ENCODE results near the gene AKR1A1. TPM values are rescaled to one million over a fixed set of nuclear protein-coding genes. Genes with fewer than 3 reads are reported as not detected.

Gene AKR1A1
- total RNA-seq, 1 experiment from 2014 or later, result 142 TPM

DNA sequence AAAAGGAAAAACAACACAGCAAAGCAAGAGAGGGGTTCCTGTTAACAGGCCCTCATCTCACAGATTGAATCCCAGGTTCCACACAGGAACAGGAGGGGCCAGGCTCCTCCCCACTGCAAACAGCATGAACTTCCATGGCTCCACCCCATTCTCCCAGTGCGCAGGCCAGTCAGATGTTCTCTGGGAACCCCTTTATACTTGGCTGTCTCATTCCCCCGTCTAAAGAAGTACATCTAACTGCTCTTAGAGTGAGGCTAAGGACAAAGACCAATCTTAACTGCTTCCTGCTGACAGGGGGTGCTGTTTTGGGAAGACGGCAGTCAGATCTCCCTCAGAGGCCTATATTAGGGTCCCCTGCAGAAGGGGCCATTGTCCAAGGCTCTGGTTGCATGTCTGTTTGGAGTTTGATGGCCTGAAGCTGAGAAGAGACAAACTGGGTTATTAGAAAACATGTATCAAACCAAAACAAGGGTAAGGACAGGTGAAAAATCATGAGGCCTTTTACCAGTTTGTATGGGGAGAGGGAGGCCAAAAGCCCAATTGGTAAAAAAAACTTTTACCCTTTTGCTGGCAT lies 22.7 kb downstream of the AKR1A1 start:
- ChIA-PET CTCF (no interaction called here), POLR2A (no interaction called here)
- Histone ChIP-seq H3K4me1 (ENCODE audit: control insufficient read depth, insufficient read depth, low read length) (no peaks in the 10 kb centered on the region), H3K9me3 (ENCODE audit: control insufficient read depth, insufficient read depth, low read depth, low read length) (no peaks in the 10 kb centered on the region), H3K4me3 (ENCODE audit: low read depth in 2 of 2, low read length in 2 of 2) (no peak overlapping the region), H3K27ac (ENCODE audit: low read length) (no peak overlapping the region), H3K27me3 (ENCODE audit: control insufficient read depth, insufficient read depth, low read length) (no peaks in the 10 kb centered on the region), H3K36me3 (ENCODE audit: control insufficient read depth, insufficient read depth, low read length) (peaks cover 5% of the 10 kb centered on the region; the same call in 1 of the 2 replicates)
- no peak for DNase-seq (ENCODE audit: low read depth, low spot score)
- TF ChIP-seq, protein P1, sequence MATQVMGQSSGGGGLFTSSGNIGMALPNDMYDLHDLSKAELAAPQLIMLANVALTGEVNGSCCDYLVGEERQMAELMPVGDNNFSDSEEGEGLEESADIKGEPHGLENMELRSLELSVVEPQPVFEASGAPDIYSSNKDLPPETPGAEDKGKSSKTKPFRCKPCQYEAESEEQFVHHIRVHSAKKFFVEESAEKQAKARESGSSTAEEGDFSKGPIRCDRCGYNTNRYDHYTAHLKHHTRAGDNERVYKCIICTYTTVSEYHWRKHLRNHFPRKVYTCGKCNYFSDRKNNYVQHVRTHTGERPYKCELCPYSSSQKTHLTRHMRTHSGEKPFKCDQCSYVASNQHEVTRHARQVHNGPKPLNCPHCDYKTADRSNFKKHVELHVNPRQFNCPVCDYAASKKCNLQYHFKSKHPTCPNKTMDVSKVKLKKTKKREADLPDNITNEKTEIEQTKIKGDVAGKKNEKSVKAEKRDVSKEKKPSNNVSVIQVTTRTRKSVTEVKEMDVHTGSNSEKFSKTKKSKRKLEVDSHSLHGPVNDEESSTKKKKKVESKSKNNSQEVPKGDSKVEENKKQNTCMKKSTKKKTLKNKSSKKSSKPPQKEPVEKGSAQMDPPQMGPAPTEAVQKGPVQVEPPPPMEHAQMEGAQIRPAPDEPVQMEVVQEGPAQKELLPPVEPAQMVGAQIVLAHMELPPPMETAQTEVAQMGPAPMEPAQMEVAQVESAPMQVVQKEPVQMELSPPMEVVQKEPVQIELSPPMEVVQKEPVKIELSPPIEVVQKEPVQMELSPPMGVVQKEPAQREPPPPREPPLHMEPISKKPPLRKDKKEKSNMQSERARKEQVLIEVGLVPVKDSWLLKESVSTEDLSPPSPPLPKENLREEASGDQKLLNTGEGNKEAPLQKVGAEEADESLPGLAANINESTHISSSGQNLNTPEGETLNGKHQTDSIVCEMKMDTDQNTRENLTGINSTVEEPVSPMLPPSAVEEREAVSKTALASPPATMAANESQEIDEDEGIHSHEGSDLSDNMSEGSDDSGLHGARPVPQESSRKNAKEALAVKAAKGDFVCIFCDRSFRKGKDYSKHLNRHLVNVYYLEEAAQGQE (IDR thresholded peaks at IDR 0.05; ENCODE audit: insufficient read depth in 1 of 2, low read depth in 2 of 2, low read length in 1 of 2), result no peak
- TF ChIP-seq SIN3A (IDR thresholded peaks at IDR 0.05; ENCODE audit: borderline replicate concordance, insufficient read depth, low read depth, low read length), result no peak
- no peak for TF ChIP-seq POLR2AphosphoS5 (IDR thresholded peaks at IDR 0.05; ENCODE audit: low read depth, low read length)
- no peak for TF ChIP-seq TCF7L2 (IDR thresholded peaks at IDR 0.05; ENCODE audit: low read depth, low read length)
- TF ChIP-seq, protein P2, sequence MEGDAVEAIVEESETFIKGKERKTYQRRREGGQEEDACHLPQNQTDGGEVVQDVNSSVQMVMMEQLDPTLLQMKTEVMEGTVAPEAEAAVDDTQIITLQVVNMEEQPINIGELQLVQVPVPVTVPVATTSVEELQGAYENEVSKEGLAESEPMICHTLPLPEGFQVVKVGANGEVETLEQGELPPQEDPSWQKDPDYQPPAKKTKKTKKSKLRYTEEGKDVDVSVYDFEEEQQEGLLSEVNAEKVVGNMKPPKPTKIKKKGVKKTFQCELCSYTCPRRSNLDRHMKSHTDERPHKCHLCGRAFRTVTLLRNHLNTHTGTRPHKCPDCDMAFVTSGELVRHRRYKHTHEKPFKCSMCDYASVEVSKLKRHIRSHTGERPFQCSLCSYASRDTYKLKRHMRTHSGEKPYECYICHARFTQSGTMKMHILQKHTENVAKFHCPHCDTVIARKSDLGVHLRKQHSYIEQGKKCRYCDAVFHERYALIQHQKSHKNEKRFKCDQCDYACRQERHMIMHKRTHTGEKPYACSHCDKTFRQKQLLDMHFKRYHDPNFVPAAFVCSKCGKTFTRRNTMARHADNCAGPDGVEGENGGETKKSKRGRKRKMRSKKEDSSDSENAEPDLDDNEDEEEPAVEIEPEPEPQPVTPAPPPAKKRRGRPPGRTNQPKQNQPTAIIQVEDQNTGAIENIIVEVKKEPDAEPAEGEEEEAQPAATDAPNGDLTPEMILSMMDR (IDR thresholded peaks at IDR 0.05), result no peak
- in situ Hi-C loops (cut with HindIII; ENCODE audit: low pct_unique_long_range_greater_than_20kb, low sequenced_read_pairs), result no loop called here
- intact Hi-C loops (cut with micrococcal nuclease; ENCODE audit: unreplicated experiment), result no loop called here
- no peak for ATAC-seq
- no TSS peak for BruUV-seq (replicated peaks)

DNA sequence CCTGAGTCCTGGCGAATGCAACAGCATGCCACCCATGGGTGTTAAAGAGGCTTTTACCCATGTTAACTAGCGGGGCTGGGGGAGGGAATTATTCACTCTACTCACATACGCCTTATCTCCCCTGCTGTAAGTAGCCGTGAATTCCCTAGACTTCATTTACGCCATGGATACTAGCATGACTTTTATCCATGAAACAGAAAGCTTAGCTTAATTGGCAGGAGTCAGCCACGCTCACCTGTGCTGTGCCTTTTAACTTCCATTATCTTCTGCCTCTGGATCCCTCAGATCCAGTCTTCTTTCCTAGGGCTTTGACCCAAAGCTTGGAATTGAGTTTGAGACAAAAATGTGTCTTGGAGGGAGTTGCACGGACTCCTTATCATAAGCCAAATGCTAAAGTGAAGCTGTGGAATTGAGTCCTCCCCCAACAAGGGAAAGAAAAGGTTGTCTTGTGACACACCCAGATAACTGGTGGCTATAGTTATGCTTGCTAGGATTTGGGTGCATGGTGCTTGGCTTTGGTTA lies 23.5 kb downstream of the AKR1A1 start:
- no peaks in the 10 kb centered on the region for H3K27me3 ChIP-seq (ENCODE audit: control insufficient read depth, insufficient read depth, low read length)
- H3K27ac ChIP-seq (ENCODE audit: low read length), result no peak overlapping the region
- ChIA-PET CTCF (no interaction called here), POLR2A (no interaction called here)
- 0 out of 2 replicates have a peak, but pooled peaks cover 5% of the 10 kb centered on the region for H3K36me3 ChIP-seq (ENCODE audit: control insufficient read depth, insufficient read depth, low read length)
- no peak overlapping the region for H3K4me3 ChIP-seq (ENCODE audit: low read depth in 2 of 2, low read length in 2 of 2)
- in situ Hi-C loops (cut with HindIII; ENCODE audit: low pct_unique_long_range_greater_than_20kb, low sequenced_read_pairs) (no loop called here), intact Hi-C loops (cut with micrococcal nuclease; ENCODE audit: unreplicated experiment) (no loop called here)
- H3K4me1 ChIP-seq (ENCODE audit: control insufficient read depth, insufficient read depth, low read length), result no peaks in the 10 kb centered on the region
- TF ChIP-seq SIN3A (IDR thresholded peaks at IDR 0.05; ENCODE audit: borderline replicate concordance, insufficient read depth, low read depth, low read length) (no peak), TCF7L2 (IDR thresholded peaks at IDR 0.05; ENCODE audit: low read depth, low read length) (no peak), POLR2AphosphoS5 (IDR thresholded peaks at IDR 0.05; ENCODE audit: low read depth, low read length) (no peak)
- TF ChIP-seq, protein P2 (IDR thresholded peaks at IDR 0.05), result no peak
- TF ChIP-seq, protein P1 (IDR thresholded peaks at IDR 0.05; ENCODE audit: insufficient read depth in 1 of 2, low read depth in 2 of 2, low read length in 1 of 2), result no peak
- DNase-seq (ENCODE audit: low read depth, low spot score) (no peak), ATAC-seq (no peak)
- no TSS peak for BruUV-seq (replicated peaks)
- H3K9me3 ChIP-seq (ENCODE audit: control insufficient read depth, insufficient read depth, low read depth, low read length), result no peaks in the 10 kb centered on the region

Measured in Panc1 (cell line).